HG03575 (cell line): ENCODE measurements around the gene HOXB7.

ENCODE experiments used
- ATAC-seq: cut with Tn5 transposase; IDR thresholded peaks from one replicate; pipeline ENCODE4 v1.9.1; 2021; ENCODE audit not compliant: unreplicated experiment, insufficient number of reproducible peaks, low FRiP score; ENCODE audit errors: extremely low read depth

Gene HOXB7

GRCh38 chr17:48598736-48599135 lies 12.1 kb downstream of the HOXB7 start:
- no peak for ATAC-seq

DNA sequence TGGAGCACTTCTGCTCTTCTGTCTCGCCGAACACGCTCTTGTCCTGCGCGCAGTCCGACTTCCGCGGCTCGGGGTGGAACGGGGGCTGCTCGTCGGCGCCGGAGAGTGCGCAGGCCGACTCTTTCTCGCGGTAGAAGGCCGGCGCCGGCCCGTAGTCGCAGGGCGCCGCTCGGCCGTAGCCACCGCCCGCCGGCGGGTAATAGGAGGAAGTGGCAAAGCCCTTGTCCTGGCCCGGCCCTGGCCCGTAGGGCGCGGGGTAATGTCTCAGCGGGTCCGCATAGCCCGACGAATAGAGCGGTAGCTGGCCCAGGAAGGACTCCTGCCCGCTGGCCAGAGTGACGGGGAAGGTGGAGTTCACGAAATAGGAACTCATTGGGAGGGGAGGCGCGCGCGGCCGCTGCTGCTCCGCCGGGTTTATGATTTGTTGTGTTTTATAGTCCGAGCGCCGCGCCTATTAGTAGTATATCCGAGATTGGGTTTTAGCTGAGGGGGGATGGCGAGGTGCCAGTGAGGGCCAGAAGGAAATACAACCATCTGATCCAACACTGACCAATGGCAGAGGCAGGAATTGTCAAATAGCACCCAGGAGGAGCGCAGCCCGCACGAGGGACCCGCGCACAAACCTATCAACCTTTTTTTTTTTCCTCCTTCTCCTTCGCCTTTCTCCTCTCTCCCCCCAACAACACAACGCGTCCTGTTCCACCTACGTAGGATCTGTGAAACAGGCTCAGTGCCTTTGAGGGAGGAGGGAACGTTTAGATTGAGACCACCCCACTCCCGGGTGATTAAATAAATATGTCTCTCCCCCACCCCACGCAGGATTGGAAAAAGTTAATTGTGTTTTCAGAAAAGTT lies 12.8 kb downstream of the HOXB7 start:
- ATAC-seq, result no peak

DNA sequence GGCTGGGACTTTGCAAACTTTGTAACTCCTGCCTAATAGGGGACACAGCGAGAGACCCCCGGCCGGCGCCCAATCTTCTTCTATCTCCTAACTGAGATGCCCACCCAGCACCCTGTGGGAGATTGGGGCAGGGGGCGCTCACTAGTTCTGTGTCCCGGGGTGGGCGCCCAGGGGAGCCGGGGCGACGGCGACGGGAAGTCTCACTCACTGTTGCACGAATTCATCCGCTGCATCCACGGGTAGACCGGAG lies 13.4 kb downstream of the HOXB7 start:
- ATAC-seq, result no peak

- no peak for ATAC-seq
These were observed 13.9 kb downstream of the HOXB7 start for GRCh38 chr17:48596735-48597527.

DNA sequence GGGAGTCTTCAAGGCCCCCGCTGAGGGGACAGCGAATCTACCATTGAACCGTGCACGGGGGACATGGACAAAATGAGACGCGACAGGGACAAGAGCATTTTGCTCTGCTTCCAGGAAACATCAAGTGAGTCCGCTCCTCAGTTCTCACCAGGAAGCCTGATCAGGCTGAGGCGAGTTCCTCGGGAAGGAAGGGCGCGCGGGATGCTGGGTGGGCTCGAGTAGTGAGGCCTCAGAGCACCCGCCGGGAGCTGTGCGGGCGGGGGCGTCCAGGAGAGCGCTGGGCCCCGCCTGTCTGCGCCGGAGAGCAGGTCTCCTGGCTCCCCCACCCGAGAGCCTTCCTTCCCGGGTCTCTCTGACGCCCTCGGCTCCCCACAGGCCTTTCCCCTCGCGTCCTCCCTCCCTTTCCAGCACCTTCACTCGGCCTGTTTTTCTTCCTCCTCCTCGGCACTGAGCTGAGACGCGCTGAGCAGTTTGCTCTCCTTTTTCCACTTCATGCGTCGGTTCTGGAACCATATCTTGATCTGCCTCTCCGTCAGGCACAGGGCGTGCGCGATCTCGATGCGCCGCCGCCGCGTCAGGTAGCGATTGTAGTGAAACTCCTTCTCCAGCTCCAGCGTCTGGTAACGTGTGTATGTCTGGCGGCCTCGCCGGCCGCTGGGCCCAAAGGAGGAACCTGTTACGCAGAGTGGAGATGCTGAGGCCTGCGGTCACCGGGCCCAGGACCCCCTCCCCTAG lies 14.7 kb downstream of the HOXB7 start:
- ATAC-seq, result no peak

DNA sequence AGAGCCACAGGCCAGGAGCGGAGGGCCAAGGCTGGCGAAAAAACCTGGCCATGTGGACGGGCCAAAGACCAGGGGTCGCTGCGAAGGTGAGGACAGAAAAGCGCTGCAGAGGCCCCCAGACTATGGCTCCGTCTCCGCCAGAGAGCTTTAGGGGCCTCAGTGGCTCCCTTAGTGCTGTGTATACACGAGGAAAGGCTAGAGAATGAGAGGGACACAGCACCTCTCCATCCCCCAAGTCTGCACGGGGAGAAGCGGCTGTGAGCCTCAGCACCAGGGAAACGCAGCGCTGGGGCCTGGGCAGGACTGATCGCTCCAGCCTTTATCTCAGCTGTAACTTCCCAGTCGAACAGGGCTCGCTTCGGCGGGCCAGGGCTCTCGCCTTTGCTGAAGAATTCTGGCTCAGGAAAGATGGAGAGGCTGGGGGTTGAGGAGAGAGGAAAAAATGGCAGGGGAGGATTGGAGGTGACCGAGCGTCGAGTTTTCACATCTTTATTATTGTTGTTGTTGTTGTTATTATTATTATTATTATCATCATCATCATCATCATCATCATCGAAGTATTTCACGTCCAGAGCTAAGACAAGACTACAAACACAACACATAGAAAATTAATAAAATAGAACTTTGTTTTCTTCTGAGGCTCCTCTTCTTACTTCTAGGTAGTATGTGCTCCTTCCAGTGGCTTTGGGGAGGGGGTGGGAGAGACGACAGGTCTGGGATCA lies 15.4 kb downstream of the HOXB7 start:
- ATAC-seq, result no peak

DNA sequence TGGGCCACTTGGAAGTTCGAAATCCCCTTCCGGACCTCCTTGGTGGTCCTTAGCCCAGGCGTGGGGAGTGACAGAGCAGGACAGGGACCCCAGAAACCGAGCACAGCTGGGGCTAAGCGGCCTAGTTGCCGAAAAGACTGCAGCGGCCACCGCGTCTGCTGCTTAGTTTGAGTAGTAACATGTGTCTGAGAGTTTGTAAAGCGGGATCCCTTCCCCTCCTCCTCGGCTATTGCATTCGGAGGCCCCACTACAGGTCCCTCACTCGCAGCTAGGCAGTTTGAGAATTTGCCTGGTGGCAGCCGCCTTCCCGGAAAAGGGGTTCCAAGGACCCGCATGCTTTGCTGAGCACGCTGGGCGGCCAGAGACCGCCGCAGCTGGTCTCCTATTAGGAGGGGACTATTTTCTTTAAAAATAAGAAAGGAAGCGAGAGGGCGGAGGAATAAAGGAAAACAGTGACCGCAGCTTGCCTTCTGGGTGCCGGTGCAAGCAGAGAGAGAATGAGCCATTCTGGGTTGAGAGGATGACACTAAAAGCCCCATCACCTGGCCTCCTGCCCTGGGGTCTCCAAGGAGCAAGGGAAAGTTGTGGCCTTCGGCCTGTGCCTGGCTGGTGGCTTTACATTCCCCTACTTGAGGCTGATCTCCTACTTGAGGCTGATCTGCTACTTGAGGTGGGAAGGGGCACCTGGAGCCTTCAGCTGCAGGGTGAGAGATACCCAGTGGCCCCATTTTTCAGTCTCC lies 16.1 kb downstream of the HOXB7 start:
- ATAC-seq, result no peak

DNA sequence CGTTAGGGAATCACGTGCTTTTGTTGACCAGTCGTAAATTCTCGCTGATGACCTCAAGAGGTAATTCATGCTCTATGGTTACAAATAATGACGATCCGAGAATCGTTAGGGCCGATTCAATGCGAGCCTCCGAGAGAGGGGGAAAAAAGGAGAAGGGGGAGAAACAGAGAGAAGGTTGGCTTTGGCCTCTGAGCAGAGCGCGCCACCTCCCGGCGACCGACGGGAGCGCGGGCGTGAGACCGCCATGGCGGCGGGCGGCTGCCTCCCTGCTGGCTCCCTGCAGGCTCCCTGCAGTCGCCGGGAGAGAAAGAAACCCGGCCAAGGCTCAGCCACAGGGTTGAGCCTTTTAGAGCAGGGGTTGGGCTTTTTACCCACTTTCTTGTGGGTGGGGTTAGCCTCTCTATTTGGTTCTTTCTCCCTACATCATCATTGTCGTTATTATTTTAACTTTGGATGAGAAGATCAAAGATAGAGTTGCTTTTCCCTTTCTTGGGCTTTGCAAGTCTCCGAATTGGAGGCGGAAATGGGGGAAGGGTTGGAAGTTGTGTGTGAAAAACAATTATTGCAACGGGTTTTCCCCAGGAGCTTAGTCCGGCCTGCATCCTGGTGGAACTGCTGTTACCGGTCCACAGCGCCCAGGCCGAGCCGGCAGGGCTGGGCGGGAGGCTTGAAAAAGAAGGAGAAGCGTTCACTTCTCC lies 16.8 kb downstream of the HOXB7 start:
- no peak for ATAC-seq

GRCh38 chr17:48593126-48593829 lies 17.5 kb downstream of the HOXB7 start, which contains the start of gene HOXB5:
Gene HOXB5 (minus strand): TSS chr17:48593779. CDS start chr17:48593682, 97 bp downstream.
- ATAC-seq, result no peak

DNA sequence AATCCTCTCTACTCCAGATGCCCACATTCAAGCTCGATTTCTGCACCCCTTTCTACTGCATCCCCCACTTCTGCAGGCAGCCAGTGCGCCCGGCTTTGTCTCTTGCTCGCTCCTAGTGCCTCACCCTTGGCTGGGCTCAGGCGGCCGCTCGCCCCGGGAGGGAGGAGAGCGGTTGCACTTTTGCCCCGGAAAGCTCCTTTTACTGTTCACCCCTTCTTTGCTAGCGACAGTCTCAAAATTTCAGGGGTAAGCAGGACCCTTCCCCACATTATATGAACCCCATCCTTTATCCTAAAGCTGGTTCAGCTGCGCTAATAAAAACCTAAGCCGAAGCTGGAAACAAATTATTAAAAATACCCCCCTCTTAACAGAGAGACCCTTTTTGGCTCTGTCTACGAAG lies 18.2 kb downstream of the HOXB7 start:
- ATAC-seq, result no peak

DNA sequence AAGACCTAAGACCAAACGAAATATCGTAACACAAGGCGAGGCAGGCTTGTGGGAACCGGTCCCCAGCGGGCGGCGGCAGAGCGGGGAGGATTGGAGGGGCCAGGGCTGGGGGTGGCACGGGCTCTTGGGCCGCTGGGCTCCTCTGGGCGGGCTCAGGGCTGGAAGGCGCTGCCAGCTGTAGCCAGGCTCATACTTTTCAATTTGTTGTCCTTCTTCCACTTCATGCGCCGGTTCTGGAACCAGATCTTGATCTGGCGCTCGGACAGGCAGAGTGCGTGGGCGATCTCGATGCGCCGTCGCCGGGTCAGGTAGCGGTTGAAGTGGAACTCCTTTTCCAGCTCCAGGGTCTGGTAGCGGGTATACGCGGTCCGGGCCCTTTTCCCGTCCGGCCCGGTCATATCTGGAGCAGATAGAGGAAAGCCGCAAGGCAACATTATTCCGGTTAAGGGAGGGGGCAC lies 18.7 kb downstream of the HOXB7 start:
- ATAC-seq, result no peak

DNA sequence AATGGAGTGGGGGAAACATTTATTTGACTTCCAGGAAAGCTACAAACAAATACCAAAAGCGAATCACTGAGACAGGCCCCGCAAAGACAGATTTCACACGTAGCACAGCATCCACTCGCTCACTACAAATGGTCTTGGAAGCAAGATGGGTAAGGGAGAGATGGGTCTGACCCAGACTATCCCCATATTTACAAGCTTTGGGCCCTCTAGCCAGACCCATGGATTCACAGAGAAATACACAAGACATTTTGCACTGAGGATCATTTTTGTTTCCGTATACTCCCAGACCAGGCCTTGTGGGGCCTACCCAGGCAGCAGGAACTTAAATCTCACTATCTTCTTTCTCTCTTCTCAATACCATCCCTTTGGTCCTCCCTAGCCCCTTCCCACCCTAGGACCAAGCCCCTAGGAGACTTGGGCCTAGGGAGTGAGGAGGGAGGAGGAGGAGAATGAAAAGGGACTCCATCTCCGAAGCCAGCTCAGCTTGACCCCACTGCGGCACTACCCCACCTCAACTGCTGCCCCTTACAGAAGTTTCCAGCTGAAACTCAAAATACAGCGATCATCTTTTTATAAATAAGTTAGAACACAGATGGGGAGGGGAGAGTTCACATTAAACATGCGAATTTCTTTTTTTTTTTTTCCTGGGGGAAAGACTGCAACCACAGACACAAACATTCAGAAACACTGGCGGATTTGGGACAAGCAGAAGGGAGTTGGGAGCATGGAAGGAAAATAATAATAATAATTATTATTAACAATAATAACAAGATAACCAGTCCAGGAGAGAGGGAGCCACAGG lies 19.4 kb downstream of the HOXB7 start:
- no peak for ATAC-seq

DNA sequence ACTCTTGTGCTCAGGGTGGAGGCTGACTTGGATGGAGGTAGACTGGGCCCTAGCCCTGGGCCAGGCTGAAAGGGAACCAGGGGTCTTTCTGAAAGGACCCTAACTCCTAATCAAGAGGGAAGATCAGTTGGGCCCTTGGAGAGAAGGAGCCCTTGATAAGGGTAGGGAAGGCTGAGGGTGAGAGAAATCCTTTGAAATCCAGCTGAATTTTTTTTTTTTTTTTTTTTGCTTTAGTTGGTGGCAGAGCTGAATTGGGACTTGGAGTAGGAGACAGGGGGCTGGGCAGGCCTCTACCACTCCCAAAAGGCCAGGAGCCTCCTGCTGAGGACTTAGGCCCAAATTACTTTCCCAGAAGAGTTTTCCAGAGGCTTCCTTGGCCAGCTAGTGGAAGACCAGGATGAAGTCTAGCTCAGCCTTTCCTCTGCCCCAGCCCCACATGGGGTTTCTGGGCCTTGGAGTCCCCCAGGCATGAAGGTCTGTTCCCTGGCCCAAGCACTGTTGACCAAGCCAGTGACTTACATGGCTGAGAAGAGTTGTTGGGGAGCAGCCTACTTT lies 20.1 kb downstream of the HOXB7 start:
- no peak for ATAC-seq

DNA sequence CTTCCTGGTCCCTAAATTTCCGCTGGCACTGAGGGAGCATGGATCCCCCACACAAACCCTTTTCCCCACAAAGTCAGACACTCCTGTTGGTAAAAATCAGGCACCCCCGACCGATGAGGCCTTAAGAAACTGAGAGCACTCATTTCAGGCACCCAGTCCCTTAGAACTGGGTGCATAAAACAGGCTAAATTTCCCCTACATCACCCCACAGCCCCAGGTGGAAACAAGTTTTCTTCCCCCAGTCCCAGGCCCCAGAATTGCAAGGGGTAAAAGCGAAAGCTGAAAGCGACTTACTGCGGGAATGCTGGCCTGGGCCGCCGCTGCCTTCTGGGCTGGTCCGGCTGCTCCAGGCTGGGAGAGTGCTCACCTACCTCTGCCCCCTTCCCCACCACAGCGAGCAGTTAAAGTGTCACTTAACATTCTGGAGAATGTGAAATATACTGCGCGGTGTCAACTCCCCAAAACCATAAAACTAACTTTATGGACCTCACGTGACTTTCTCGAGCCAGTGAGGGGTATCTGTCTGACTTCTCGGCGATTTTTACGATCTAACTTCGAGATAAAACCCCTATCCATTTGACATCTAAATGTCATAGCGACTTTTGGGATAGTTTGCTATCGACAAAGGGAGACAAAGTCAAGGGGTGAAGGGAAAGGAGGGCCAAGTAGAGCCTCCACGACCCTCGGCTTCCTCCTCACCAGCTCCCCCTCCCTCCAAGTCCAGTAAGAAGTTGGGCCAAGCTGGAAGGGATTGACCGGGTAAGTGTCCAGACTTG lies 20.8 kb downstream of the HOXB7 start, which contains the start of gene HOXB3:
Gene HOXB3, minus strand, starts transcription at position 411 of the 776 bp plus-strand sequence. CDS start 37,767 bp downstream, outside the sequence.
- ATAC-seq, result no peak

- no peak for ATAC-seq
These were observed 21.6 kb downstream of the HOXB7 start for GRCh38 chr17:48589060-48589830.
